Measurements from ENCODE around the gene RNF167.
A peak's percentile ranks its signal among the peaks of the same experiment; 100 is the strongest.

The RNF167 gene

GRCh38 chr17:4978726-4979125 lies 38.7 kb downstream of the RNF167 start:
- DNase-seq (ENCODE audit: low spot score) = no peak

DNA sequence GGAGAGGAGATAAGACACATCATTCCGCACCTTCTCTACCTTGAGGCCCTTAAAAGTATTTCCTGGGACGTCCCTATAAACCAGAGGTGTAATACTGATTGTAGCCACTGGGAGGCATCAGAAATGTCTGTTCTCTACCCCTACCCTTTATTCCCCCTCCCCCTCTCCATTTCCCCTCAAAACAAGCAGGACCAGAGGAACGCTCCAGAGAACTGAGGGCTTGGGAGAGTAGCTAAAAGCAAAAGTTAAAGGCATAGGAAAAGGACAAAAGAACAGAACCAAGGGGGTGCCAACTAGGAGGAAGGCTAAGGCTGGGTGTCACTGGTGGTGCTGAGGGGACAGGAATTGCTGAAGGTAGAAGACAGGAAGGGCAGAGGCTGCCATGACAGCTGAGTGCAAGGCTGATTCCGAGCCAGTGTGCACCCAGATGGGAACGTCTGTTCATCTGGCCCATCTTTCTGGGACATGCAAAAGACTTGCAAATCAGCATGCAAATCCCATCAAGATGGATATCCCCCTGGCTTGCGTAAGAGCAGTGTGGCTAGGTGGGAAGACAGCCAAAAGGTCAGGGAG lies 40.7 kb downstream of the RNF167 start:
- peak; percentile 69 for DNase-seq (ENCODE audit: low spot score)

GRCh38 chr17:4982305-4982704 lies 42.2 kb downstream of the RNF167 start:
- no peak for DNase-seq (ENCODE audit: low spot score)

GRCh38 chr17:4986403-4986802 lies 46.3 kb downstream of the RNF167 start:
- peak; percentile 36 for DNase-seq (ENCODE audit: low spot score)

GRCh38 chr17:4986951-4987766 lies 47.1 kb downstream of the RNF167 start, which contains the start of gene CAMTA2:
TSS of gene CAMTA2 (minus strand) at chr17:4987675. CDS start at chr17:4986222, 1,453 bp downstream.
- peak; percentile 92 for DNase-seq (ENCODE audit: low spot score)

- peak; percentile 20 for DNase-seq (ENCODE audit: low spot score)
Observed at GRCh38 chr17:4987767-4988567, 47.9 kb downstream of the RNF167 start.

- DNase-seq (ENCODE audit: low spot score) = no peak
Observed at GRCh38 chr17:4994081-4994595, 54.1 kb downstream of the RNF167 start.
